Urinary bladder (tissue), 4 donors: Measurements from ENCODE around the gene EPHB1. TPM values are rescaled to one million over a fixed set of nuclear protein-coding genes. Genes with fewer than 3 reads are reported as not detected.

ENCODE experiments used
- DNase-seq: peaks from one replicate; pipeline ENCODE4 v3.0.0-alpha.2; 2015; ENCODE audit errors: extremely low spot score
- H3K27ac ChIP-seq: one replicate; pipeline ENCODE4 v1.5.1; 2013; ENCODE audit warnings: low read depth, mild to moderate bottlenecking, moderate library complexity
- H3K36me3 ChIP-seq: one replicate; pipeline ENCODE4 v1.6.1; 2013; ENCODE audit warnings: mild to moderate bottlenecking, moderate library complexity; ENCODE audit not compliant: insufficient read depth
- H3K4me1 ChIP-seq: one replicate; pipeline ENCODE4 v1.6.1; 2013; ENCODE audit warnings: mild to moderate bottlenecking, moderate library complexity; ENCODE audit not compliant: insufficient read depth
- H3K4me3 ChIP-seq: one replicate; pipeline ENCODE4 v1.5.1; 2013; ENCODE audit warnings: low read depth, low read length
- WGBS: extraction: QIAGEN DNeasy Blood & Tissue Kit; methylation state at CpG from one replicate; pipeline ENCODE4 v1.1.7; 2013; 5-methylcytosine and 5-hydroxymethylcytosine counted together
- polyA plus RNA-seq: library from polyadenylated mRNA; stranded (reverse); fragments of 200-250 nt; gene quantifications from one replicate; pipeline ENCODE4 v1.2.3, GENCODE V29; 2013
- total RNA-seq: library from RNA; depleted of rRNA; stranded (reverse); fragments of >200 nt; gene quantifications from one replicate; pipeline ENCODE4 v1.2.3, GENCODE V29; 2014
- donor health status: healthy with polysubstance abuse.
- donor health status: healthy.

Gene EPHB1
- total and polyA plus RNA-seq, 2 donors: 0.67 to 1.6 TPM

DNA sequence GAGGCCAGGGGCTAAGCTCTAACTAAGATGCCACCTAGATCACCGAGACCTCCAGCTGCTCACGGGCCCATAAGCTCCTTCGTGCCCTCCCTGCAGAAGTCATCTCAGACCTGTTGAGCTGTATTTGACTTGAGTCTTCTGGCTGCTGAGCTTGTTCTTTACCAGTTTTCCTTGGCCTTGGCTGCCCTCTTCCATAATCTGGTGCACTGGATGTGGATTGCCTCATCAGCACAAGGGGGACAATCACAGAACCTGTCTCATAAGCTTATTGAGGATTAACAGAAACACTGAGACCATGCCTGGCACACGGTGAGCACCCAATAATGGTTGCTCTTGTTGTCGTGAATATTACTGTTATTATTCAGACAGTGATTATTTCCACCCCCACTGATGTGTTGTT lies 101.1 kb downstream of the EPHB1 start:
- Histone ChIP-seq H3K4me3 (no peak overlapping the region), H3K36me3 (no peaks in the 10 kb centered on the region), H3K4me1 (no peaks in the 10 kb centered on the region), H3K27ac (no peak overlapping the region)
- 92% methylated on average over 5 of the region's 5 CpGs for WGBS
- DNase-seq: no peak

DNA sequence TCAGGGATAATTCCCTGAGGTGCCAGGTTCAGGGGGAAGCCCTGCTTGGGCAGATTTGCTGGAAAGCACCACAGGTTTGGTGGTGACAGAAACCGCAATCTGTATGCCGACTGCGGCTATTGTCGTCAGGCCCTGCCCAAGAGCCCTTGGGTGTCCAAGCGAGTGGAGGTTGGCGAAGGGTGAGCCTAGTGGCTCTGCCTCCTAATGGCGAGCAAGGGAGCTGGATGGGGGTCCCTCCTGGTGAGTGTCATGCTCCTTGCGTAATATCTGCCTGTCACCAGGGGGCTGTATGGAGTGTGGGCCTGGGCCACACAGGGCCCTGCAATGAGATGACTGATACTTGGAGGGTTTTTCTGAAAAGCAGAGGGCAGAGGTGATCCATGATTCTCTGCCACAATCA lies 101.6 kb downstream of the EPHB1 start:
- Histone ChIP-seq H3K4me3 (no peak overlapping the region), H3K36me3 (no peaks in the 10 kb centered on the region), H3K4me1 (no peaks in the 10 kb centered on the region), H3K27ac (no peak overlapping the region)
- WGBS: 93% methylated on average over 8 of the region's 8 CpGs
- DNase-seq: no peak

DNA sequence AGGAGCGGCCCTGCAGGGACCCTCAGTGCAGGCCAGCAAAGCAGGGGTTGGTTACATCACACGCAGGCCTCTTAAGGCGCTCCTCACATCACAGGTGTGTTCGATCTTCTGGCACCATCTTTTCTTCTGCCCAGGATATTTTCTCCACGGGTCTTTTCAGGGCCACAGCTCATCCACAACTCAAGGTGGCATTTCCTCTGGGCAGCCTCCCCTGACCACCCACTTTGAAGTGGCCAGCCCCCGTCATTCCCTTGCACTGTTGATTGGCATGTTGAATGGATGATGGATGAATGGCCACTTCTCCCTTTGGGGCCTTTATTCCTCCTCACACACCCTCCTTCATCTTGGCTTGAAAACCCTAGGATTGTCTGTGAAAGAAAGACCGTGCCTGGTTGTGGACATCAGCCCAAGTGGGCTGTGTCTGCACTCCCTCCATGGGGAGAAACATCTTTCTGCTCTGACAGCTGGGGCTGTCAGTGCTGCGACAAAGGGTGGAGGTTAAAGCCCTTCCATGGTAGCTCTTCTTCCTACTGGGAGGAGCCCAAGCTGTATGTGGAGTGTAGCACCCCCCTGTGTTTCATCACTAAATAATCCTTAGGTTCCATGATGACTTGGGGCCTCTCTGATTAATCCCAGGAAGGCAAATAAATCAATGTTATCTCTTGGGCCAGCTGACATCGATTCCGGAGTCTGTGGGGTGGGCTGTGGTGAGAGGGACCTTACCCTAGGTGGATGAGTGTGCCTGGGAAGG lies 102.5 kb downstream of the EPHB1 start:
- H3K4me1 ChIP-seq: no peaks in the 10 kb centered on the region
- H3K27ac ChIP-seq: no peak overlapping the region
- no peak overlapping the region for H3K4me3 ChIP-seq
- H3K36me3 ChIP-seq: no peaks in the 10 kb centered on the region
- WGBS: 73% methylated on average over 10 of the region's 10 CpGs
- DNase-seq: no peak

DNA sequence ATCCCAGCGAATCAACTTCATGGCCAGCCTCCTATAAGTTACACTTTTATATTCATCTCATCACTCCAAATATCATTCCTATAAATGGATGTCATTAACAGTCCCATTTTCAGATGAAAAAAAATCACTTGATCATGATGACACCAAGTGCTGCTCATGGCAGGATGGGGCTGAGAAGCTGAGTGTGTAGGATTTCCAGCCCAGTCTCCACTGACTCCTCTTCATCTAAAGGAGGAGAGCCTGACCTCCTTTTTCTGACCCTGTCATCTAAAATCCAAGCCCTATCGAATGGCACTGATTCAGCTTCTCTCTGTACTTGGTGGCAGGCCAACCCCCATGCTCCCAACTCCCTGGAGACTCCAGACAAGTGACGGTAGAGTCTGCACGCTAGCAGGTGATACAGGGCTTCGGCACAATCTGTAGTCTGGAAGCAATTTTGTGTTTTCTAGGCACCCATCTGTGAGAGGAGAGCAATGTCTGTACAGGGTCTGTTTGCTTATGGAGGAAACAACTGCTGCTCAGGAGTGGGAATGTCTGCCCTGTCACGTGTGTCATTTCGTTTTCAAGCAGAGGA lies 103.2 kb downstream of the EPHB1 start:
- Histone ChIP-seq H3K36me3 (no peaks in the 10 kb centered on the region), H3K4me3 (no peak overlapping the region)
- 86% methylated on average over 7 of the region's 7 CpGs for WGBS

DNA sequence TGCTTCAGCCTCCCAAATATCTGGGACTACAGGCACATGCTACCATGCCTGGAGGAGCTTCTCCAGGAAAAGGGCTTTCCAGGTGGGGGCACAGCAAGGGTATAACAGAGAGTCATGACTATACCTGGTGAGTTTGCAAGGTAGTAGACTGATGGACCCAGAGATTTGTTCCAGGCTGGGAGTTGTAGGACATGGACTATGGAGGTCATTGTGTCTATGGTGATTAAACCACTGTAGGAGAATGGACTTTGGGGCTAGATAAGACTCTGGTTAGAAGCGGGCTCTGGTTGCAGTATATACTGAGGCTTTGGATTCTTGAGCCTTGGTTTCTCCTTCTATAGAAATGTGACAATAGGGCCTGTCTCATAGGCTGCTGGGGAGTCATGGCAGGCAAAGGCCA lies 104.7 kb downstream of the EPHB1 start:
- H3K36me3 ChIP-seq: no peaks in the 10 kb centered on the region
- WGBS: 86% methylated on average over 1 of the region's 1 CpG
- no peaks in the 10 kb centered on the region for H3K4me1 ChIP-seq
- H3K4me3 ChIP-seq: no peak overlapping the region
- DNase-seq: no peak
- H3K27ac ChIP-seq: no peak overlapping the region

More for the DNA sequence above, 103.2 kb downstream of the EPHB1 start:
- no peak overlapping the region for H3K27ac ChIP-seq
- no peaks in the 10 kb centered on the region for H3K4me1 ChIP-seq
- DNase-seq: no peak

DNA sequence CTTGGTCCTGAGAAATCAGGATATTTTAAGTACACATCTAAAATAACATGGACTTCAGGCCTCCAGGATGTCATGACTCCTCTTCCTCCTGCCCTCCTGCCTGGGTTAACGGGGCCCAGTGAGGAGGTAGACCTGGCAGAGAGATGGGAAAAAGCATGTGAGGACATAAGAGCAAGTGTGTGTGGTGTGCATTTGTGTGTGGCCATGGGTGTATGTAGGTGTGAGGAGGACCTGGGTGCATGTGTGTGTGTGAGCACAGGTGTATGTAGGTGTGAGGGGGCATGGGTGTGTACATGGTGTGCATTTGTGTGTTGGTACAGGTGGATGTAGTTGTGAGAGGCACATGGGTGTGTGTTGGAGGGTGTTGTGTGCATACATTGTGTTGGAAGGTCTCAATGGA lies 105.4 kb downstream of the EPHB1 start:
- 88% methylated on average over 1 of the region's 1 CpG for WGBS
- Histone ChIP-seq H3K4me3 (no peak overlapping the region), H3K36me3 (no peaks in the 10 kb centered on the region), H3K27ac (no peak overlapping the region), H3K4me1 (no peaks in the 10 kb centered on the region)
- DNase-seq: no peak

DNA sequence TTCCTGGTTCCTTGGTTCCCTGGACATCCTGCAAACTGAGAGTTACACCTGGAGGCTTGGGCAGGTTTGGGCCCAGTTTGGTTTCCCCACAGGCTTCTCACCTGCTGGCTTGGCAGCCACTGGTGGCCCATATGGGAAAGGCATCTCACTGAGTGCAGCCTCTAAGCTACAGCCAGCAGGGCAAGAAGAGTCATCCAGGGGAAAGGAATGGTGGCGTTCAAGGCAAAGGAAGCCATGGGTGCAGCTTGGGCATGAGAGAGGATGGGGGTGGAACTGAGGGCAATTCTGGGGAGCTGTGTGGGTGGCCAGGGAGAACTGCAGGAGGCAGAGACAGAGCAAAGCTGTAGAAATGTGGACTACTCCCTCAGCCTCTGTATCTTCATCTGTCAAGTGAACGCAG lies 106.4 kb downstream of the EPHB1 start:
- DNase-seq: no peak
- no peaks in the 10 kb centered on the region for H3K4me1 ChIP-seq
- no peaks in the 10 kb centered on the region for H3K36me3 ChIP-seq
- WGBS: 83% methylated on average over 2 of the region's 2 CpGs
- no peak overlapping the region for H3K4me3 ChIP-seq
- no peak overlapping the region for H3K27ac ChIP-seq

DNA sequence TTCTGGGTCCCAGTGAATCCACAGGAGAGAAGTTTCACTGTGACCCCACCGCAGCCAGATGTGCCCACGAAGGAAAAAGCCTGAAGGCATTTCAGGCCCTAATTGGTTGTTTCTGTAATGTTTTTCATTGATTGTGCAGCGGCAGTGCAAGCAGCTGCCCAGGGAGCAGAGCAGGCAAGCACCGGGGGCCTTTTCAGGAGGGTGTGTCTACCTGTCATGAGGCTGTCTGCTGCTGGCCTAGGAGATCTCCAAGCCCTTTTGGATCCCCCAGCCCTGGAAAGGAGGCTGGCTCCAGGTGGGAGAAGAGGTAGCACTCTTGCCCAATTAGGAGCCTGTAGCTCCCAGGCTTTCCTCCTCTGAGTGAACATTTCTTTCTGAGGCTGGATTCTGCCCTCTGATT lies 108.8 kb downstream of the EPHB1 start:
- WGBS: 74% methylated on average over 4 of the region's 4 CpGs
- H3K36me3 ChIP-seq: no peaks in the 10 kb centered on the region
- no peak overlapping the region for H3K4me3 ChIP-seq
- DNase-seq: no peak
- H3K27ac ChIP-seq: no peak overlapping the region
- H3K4me1 ChIP-seq: no peaks in the 10 kb centered on the region

DNA sequence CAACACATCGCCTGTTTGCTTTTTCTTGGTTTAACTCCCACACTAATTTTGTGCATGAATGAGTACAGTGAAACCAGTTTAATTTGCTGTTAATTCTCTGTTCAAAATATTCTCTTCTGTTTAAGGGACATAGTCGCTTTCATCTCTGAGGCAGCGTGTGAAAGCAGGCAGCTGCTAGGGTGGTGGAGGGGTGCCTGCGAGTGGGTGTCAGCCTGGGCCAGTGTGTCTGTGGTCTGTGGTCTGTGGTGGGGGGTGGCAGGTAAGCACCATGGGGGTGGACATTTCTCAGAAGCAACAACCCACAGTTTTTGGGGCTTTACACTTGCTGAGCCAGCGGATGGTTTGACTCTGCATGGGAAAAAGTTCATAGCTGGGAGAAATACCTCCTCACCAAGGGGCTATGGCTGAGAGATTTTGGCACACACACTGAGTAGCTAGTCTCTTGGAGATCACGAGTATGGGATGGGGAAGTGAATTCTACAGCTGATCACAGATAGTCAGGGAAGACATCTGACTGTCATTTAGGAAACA lies 109.2 kb downstream of the EPHB1 start:
- 73% methylated on average over 6 of the region's 6 CpGs for WGBS
- Histone ChIP-seq H3K27ac (no peak overlapping the region), H3K4me1 (no peaks in the 10 kb centered on the region), H3K36me3 (no peaks in the 10 kb centered on the region), H3K4me3 (no peak overlapping the region)
- no peak for DNase-seq

DNA sequence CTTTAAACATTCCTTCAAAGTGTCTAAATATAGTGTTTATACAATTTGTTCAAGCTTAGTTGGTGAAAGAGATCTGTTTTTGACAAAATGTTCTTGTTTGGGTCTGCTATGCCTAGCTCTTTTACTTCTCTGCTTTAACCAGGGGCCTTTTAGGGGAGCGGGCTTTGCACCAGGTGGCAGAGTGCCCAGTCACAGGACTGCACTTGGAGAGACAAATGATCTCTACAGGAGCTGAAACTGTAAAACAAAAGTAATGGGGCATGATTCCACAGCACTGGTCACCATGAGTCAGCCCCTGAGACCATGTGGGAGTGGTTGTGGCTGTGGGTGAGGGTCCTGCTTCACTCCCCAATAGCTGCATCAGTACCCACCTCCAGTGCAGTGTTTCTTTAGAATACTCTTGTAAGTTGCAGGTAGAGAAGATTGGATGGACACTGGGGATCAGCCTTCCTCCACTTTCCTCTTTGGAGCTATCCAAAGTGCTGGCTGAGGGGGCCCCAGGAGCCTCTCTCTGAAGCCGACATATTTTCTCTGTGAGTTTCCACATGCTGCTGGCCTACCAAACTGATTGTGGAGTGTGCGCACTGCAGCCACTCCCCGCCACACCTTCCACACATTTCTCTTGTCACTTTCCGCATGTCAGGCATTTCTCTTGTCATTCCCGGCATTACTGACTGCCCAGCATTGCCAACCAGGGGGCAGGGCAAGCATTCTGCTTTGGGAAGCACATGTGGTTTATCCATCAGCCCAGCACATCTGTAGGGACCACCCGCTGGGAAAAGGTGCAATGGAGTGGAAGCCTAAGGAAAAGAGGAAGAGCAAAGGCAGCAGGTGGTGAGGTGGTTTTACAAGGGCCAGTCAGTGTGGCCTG lies 110.0 kb downstream of the EPHB1 start:
- no peaks in the 10 kb centered on the region for H3K4me1 ChIP-seq
- no peak overlapping the region for H3K27ac ChIP-seq
- no peaks in the 10 kb centered on the region for H3K36me3 ChIP-seq
- 84% methylated on average over 7 of the region's 7 CpGs for WGBS
- no peak overlapping the region for H3K4me3 ChIP-seq
- no peak for DNase-seq

DNA sequence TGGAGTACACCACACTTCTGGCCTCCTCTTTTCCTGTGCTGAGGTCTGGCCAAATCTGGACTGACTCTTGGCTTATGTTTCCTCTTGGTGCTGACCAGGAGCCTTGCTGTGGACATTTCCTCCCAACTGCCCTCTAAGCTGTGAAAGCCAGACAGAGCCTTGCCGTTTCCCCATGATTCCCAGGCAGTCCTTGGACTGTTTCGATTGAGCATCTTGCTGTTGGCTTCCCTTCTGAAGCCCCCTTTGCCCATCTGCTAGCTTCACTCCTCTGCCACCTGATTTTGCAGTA lies 110.5 kb downstream of the EPHB1 start:
- no peak for DNase-seq
- Histone ChIP-seq H3K27ac (no peak overlapping the region), H3K4me1 (no peaks in the 10 kb centered on the region), H3K4me3 (no peak overlapping the region), H3K36me3 (no peaks in the 10 kb centered on the region)
- WGBS: 93% methylated on average over 2 of the region's 2 CpGs

DNA sequence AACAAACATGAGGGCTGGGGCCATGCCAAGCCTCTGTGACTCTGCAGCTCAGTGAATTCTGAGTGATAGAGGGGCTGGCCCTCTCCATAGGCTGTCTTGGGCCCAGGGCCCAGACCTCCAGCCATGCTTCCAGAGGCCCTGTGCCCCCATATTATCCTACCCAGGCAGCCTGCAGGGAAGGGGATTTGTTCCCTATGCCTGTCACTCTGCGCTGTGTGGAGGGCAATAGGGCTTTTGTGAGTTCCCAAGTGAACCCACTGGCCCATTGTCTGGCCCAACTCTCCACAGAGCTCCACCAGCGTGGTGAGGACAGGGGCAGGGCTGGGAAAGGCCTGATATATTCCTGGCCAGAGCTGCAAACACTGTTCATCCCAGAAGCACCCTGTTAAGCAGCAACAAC lies 113.2 kb downstream of the EPHB1 start:
- H3K36me3 ChIP-seq: no peaks in the 10 kb centered on the region
- DNase-seq: no peak
- WGBS: 55% methylated on average over 2 of the region's 2 CpGs
- H3K27ac ChIP-seq: no peak overlapping the region
- no peak overlapping the region for H3K4me3 ChIP-seq
- no peaks in the 10 kb centered on the region for H3K4me1 ChIP-seq

DNA sequence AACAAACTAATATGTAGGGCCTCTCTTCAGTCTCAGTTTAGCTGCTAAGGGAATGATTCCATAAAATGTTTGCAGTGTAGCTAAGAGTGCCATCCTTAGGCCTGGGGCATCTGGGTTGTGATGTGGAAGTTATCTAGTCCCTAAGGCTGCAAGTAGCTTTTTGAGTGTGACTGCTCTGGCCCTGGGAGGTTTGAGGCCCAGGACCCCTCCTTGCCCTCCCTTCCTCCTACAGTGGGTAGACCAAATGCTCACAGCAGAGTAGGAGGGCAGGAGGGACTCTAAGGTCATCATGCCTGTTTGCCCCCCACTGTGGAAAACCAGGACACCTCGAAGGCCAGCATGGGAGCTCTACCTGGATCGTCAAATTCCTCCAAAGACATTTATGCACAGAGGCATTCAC lies 115.0 kb downstream of the EPHB1 start:
- WGBS: 83% methylated on average over 2 of the region's 2 CpGs
- no peak for DNase-seq

More for the DNA sequence above, 115.0 kb downstream of the EPHB1 start:
- Histone ChIP-seq H3K4me1 (no peaks in the 10 kb centered on the region), H3K4me3 (no peak overlapping the region), H3K27ac (no peak overlapping the region), H3K36me3 (no peaks in the 10 kb centered on the region)
